Measurements from ENCODE around the gene KLK4.
"Not testable (repeated sequence)": the region's sequence is repeated elsewhere in the genome, so short reads cannot be mapped to it uniquely, and the experiment has no call there.

The KLK4 gene

GRCh38 chr19:50912727-50913716 lies 1.8 kb upstream of the KLK4 start:
- no peak for DNase-seq

DNA sequence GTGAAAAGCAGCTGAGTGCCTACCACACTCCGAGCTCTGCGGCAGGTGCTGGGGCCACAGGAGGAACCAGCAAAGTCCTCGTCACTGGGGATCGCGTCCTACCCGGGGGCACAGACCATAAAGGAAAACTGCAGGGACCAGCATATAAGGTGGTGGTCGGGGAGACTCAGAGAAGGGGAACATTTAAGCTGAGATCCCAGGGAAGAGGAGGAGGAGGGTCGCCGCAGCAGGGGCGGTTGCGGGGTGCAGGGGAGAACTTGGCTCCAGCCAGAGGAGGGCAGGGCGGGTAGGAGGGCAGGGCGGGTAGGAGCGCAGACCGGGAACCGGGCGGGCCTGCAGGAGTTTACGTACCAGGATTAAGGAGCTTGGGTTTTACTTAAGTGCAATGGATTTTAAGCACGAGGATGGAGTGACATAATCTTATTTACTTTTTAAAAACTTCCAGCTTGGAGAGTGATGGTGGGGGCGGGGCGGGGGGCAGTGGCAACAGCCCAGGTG lies 956 bp upstream of the KLK4 start:
- no peak for DNase-seq

- DNase-seq: no peak
Measured at GRCh38 chr19:50910722-50911121, 473 bp downstream of the KLK4 start.

- no peak for DNase-seq
Measured at GRCh38 chr19:50909240-50910070, 1.7 kb downstream of the KLK4 start.

- DNase-seq: no peak
Measured at GRCh38 chr19:50908336-50908735, 2.9 kb downstream of the KLK4 start.

- no peak for DNase-seq
Measured at GRCh38 chr19:50906217-50906616, 5.0 kb downstream of the KLK4 start.

GRCh38 chr19:50902640-50903039 lies 8.6 kb downstream of the KLK4 start:
- no peak for DNase-seq

DNA sequence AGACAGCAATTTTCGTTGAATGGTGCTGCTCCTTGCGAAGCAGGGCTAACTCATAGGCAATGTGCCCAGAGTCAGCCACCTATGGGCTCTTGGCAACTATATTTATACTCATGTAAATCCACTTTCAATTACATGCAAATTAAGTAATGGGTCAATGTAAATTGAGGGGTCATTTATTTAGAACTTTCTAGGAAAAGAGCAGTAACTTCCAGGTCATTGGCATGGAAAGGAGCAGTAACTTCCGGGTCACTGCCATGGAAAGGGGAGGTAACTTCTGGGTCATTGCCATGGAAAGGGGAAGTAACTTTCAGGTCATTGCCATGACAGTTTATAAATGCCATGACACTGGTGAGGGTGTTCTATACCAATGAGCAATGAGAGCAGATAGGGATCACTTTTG lies 11.6 kb downstream of the KLK4 start:
- no peak for DNase-seq

DNA sequence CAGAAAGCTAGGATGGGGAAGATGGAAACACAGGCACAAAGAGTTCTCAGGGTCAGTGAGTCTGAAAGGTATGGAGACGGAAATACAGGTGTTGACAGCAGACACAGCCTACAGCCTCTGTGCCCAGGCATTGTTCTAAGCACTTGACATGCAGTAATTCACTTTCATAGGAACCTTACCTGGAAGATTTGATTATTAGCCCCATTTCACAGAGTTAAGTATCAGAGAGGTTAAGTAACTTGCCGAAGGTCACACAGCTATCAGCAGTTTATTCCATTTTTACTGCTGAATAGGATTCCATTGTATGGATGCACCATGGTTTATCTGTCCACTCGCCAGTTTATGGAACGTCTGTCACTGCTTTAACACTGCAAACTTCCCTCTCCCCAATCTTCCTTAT lies 13.2 kb downstream of the KLK4 start:
- no peak for DNase-seq

DNA sequence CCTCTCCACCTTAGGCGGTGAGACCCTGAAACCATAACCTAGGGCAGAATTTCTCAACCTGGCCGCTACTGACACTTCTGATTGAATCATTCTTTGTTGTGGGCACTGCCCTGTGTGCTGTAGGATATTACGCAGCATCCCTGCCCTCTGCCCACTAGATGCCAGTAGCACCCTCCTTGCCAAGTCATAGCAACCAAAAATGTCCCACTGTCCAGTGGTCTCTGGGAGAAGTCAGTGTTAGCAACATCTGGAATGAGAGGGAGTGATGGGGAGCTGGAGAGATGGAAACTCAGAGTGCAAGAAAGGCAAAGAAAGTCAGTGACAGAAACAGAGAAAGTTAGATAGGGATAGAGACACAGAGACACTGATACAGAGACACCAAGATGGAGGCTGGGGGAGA lies 13.6 kb downstream of the KLK4 start:
- no peak for DNase-seq

DNA sequence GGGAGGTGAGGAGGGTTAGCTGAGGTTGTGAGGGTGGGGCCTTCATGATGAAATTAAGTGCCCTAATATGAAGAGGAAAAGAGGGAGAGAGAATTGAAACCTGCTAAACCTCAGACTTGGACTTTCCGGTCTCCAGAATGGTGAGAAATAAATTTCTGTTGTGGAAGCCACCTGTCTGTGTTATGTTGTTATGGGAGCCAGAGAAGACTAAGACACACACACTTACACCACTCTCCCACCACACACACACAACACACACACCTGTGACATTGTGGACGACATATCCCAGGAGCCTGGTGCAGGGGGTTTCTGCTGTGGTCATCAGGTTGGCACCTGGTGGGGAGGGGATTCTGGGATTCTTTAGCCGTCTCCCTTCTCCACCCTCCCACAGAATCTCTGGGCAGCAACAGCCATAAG lies 14.0 kb downstream of the KLK4 start:
- no peak for DNase-seq

GRCh38 chr19:50896591-50897190 lies 14.5 kb downstream of the KLK4 start:
- no peak for DNase-seq

DNA sequence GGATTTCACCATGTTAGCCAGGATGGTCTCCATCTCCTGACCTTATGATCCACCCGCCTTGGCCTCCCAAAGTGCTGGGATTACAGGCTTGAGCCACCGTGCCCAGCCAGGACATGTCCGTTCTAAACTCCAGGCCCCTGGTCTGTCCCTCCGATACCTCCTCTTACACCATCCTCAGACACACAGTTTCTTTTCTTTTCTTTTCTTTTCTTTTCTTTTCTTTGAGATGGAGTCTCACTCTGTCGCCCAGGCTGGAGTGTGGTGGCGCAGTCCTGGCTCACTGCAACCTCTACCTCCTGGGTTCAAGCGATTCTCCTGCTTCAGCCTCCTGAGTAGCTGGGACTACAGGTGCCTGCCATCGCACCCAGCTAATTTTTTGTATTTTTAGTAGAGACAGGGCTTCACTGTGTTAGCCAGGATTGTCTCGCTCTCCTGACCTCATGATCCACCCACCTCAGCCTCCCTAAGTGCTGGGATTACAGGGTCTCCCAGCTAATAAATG lies 15.1 kb downstream of the KLK4 start:
- DNase-seq: not testable (repeated sequence)

- DNase-seq: no peak
Measured at GRCh38 chr19:50894478-50895356, 16.5 kb downstream of the KLK4 start.

GRCh38 chr19:50893047-50893736 lies 18.0 kb downstream of the KLK4 start:
- DNase-seq: no peak

DNA sequence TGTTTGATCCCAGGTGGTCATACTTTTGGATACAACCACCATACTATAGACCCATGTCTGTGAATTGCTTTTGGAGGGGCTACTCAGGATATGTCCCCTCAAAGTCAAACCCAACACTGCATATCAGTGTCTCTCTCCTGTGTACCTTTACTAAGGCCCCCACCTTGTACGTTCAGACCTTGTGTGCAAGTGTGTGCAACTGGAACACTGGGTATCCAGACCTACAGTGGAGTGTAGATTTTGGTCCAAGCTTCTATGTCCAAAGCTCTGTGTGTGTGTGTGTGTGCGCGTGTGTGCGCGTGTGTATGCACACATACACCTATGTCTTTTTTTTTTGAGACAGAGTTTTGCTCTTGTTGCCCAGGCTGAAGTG lies 20.0 kb downstream of the KLK4 start:
- DNase-seq: no peak

GRCh38 chr19:50890422-50891252 lies 20.6 kb downstream of the KLK4 start:
- no peak for DNase-seq

DNA sequence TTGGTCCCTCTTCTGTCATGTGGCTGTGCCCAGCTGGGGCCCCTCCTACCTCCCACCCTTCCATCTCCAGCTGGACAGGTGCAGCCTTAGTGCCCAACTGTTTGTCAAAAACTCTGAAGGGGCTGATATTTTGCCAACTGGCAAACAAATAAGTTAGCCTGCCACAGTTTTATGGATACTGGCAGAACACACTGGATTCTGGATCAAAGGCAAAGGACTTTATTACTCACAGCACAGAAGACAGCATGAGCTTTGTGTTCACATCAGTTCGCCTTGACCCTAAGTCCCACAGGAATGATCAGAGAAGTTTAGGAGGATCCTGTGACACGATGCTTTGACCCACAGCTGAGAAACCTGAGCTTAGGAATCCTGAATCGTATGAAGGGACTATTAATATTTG lies 21.6 kb downstream of the KLK4 start:
- no peak for DNase-seq

GRCh38 chr19:50882188-50882587 lies 29.0 kb downstream of the KLK4 start:
- DNase-seq: no peak

GRCh38 chr19:50880241-50880640 lies 31.0 kb downstream of the KLK4 start:
- no peak for DNase-seq
